B cell (primary cell): ENCODE results near the gene RRBP1. TPM values are rescaled to one million over a fixed set of nuclear protein-coding genes. Genes with fewer than 3 reads are reported as not detected.

Experiments
- ATAC-seq: fragments of 200-7000 bp; cut with Tn5 transposase; one replicate; pipeline ENCODE4 v1.10.0; 2021; ENCODE audit warnings: low read depth, mild to moderate bottlenecking, moderate number of reproducible peaks, moderate library complexity
- CTCF ChIA-PET: fragments of 350-600 bp; sonication (Branson Sonifier 250); formaldehyde crosslinking; loops from one replicate; lab custom pipeline; 2021; ENCODE audit warnings: antibody characterized with exemption, inconsistent platforms; lab: Charles Lee
- POLR2A ChIA-PET: fragments of 350-600 bp; sonication (Branson Sonifier 250); formaldehyde crosslinking; loops from one replicate; lab custom pipeline; 2021; ENCODE audit warnings: antibody characterized with exemption; lab: Charles Lee
- DNase-seq: peaks from one replicate; pipeline ENCODE4 v3.0.0; 2013
- H2AFZ ChIP-seq: 2 replicates; pipeline ENCODE4 v1.6.1; 2012; ENCODE audit warnings: mild to moderate bottlenecking, low read depth, low read length; ENCODE audit not compliant: insufficient read depth, poor library complexity, severe bottlenecking
- H3K27ac ChIP-seq, 2 donors: 1 replicate in 1 of 2; 2 replicates in 1 of 2; pipeline ENCODE4 v1.5.1; 2012 to 2013; ENCODE audit warnings: low read length in 2 of 2, mild to moderate bottlenecking in 2 of 2, moderate library complexity in 1 of 2
- H3K27me3 ChIP-seq, 4 experiments: fragments of 200-600 bp in 1 of 4; sonication (generic) in 1 of 4; replicated peaks in 1 of 4; 1 replicate in 2 of 4; 2 replicates in 2 of 4; pipeline versions ENCODE4 v1.6.1 to v1.7.0; 2013 to 2016; ENCODE audit warnings: low read length in 3 of 4, mild to moderate bottlenecking in 2 of 4, mixed read lengths in 1 of 4, moderate library complexity in 1 of 4; ENCODE audit not compliant: insufficient read depth in 4 of 4, control insufficient read depth in 3 of 4; ENCODE audit errors: control extremely low read depth in 1 of 4
- H3K36me3 ChIP-seq, 2 experiments: replicated peaks in 1 of 2; 1 replicate in 1 of 2; 2 replicates in 1 of 2; pipeline versions ENCODE4 v1.6.1 to v1.7.1; 2013; ENCODE audit warnings: low read length in 1 of 2; ENCODE audit not compliant: insufficient read depth in 2 of 2, control insufficient read depth in 1 of 2; ENCODE audit errors: control extremely low read depth in 1 of 2, extremely low read depth in 1 of 2
- H3K4me1 ChIP-seq, 2 donors: fragments of 200-600 bp in 1 of 2; sonication (generic) in 1 of 2; 1 replicate in 1 of 2; 2 replicates in 1 of 2; pipeline versions ENCODE4 v1.5.1 to v1.6.1; 2013 to 2017; ENCODE audit warnings: low read length in 2 of 2; ENCODE audit not compliant: control insufficient read depth in 2 of 2, insufficient read depth in 2 of 2
- H3K4me2 ChIP-seq: replicated peaks from 2 replicates; pipeline ENCODE3; 2012; ENCODE audit warnings: mild to moderate bottlenecking, low read depth, low read length; ENCODE audit not compliant: poor library complexity, severe bottlenecking
- H3K4me3 ChIP-seq, 5 experiments: fragments of 200-600 bp in 1 of 5; sonication (generic) in 1 of 5; 1 replicate in 3 of 5; 2 replicates in 2 of 5; pipeline versions ENCODE4 v1.5.1 to v1.7.0; 2011 to 2016; ENCODE audit warnings: low read length in 4 of 5, mild to moderate bottlenecking in 4 of 5, low read depth in 2 of 5, control low read depth in 1 of 5, moderate library complexity in 1 of 5; ENCODE audit not compliant: insufficient read depth in 1 of 5; ENCODE audit errors: control extremely low read depth in 1 of 5, extremely low read depth in 1 of 5
- H3K79me2 ChIP-seq: fragments of 200-600 bp; sonication (generic); one replicate; pipeline ENCODE4 v1.6.0; 2016; ENCODE audit warnings: low read length; ENCODE audit not compliant: control insufficient read depth, insufficient read depth
- H3K9ac ChIP-seq: fragments of 200-600 bp; sonication (generic); 2 replicates; pipeline ENCODE4 v1.6.1; 2017; ENCODE audit warnings: mild to moderate bottlenecking, low read length, moderate library complexity
- H3K9me3 ChIP-seq, 3 donors: one replicate each; pipeline versions ENCODE4 v1.6.1 to v1.7.1; 2013; ENCODE audit warnings: low read length in 2 of 3; ENCODE audit not compliant: control insufficient read depth in 2 of 3, insufficient read depth in 1 of 3; ENCODE audit errors: control extremely low read depth in 1 of 3
- H4K20me1 ChIP-seq: 2 replicates; pipeline ENCODE4 v1.6.0; 2012; ENCODE audit warnings: mild to moderate bottlenecking, low read length; ENCODE audit not compliant: insufficient read depth, control insufficient read depth, poor library complexity, severe bottlenecking
- H3K27ac Mint-ChIP-seq: one replicate; pipeline ENCODE4 v1.8.0; 2021; ENCODE audit warnings: mixed read lengths
- H3K27me3 Mint-ChIP-seq: one replicate; pipeline ENCODE4 v1.8.0; 2021; ENCODE audit warnings: mixed read lengths
- H3K4me1 Mint-ChIP-seq: one replicate; pipeline ENCODE4 v1.8.0; 2021; ENCODE audit warnings: mixed read lengths
- H3K4me3 Mint-ChIP-seq: one replicate; pipeline ENCODE4 v1.8.0; 2021; ENCODE audit warnings: mixed read lengths
- H3K9me3 Mint-ChIP-seq: one replicate; pipeline ENCODE4 v1.8.0; 2022; ENCODE audit warnings: mixed read lengths; ENCODE audit not compliant: insufficient read depth
- EZH2 ChIP-seq: IDR thresholded peaks from 2 replicates; pipeline ENCODE4 v1.6.1; 2012; ENCODE audit warnings: borderline replicate concordance, low read depth, mild to moderate bottlenecking, moderate library complexity, low read length; ENCODE audit not compliant: insufficient read depth, poor library complexity, severe bottlenecking
- WGBS: methylation state at CpG from one replicate; pipeline ENCODE4 v1.1.5; 2013; ENCODE audit warnings: missing lambda C conversion rate; ENCODE audit not compliant: insufficient coverage; 5-methylcytosine and 5-hydroxymethylcytosine counted together
- intact Hi-C: fragments of 100-400 bp; cut with micrococcal nuclease; formaldehyde crosslinking; loops from one replicate; pipeline ENCODE4 v1.10.0; 2022
- polyA plus RNA-seq: library from polyadenylated mRNA; depleted of rRNA; stranded (reverse); fragments of >200 nt; gene quantifications from 2 replicates; pipeline ENCODE4 v1.2.3, GENCODE V29; 2012
- total RNA-seq, 2 donors: library from RNA; stranded (reverse); fragments of 120-200 nt in 1 of 2; gene quantifications; 1 replicate in 1 of 2; 2 replicates in 1 of 2; pipeline versions ENCODE4 v1.2.3 to v1.2.4, GENCODE V29; 2013 to 2022
- TF ChIP-seq, protein P1 (sequence below): fragments of 200-600 bp; IDR thresholded peaks from one replicate; pipeline ENCODE4 v1.8.0; 2022; ENCODE audit warnings: antibody characterized with exemption, mild to moderate bottlenecking

Gene RRBP1
- total and polyA plus RNA-seq, 2 donors (not counting 1 experiment from before 2014, with no cell fraction given) = 10.9 to 27.5 TPM

DNA sequence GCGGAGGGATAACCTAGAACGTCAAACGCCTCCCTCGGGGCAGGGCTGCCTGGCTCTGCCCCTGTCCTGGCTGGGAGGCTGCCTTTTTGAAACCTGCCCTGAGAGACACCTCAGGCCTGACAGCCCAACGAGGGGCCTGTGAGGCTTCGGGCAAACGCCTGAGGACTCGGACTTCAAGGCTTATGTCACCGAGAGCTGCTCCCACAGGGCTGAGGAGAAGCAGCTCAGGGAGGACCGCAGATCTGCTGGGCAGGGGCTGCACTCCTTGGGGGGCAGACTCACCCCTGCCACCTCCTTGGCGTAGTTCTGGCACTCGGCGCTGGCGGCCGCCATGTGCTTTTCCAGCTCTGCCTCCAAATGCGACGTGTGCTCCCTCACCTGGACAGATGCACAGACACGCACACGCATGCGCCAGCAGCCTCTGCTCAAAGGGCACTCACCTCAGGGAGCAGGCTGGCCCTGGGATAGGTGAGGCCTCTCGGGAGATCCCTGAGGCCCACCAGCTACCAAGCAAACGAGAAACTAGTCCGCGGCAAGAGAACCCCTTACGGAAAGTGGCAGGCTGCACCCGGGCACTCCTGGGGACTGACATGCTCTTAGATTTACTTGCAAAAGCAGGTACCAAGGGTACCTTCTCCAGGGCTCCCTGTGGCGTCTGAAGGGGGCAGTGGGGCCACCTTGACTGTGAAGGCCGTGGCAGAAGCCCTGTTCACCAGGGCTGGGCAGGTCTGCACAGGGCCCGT is 62.5 kb downstream of the RRBP1 start:
- Mint-ChIP-seq H3K4me3 (no peak overlapping the region), H3K9me3 (no peaks in the 10 kb centered on the region), H3K27me3 (no peaks in the 10 kb centered on the region), H3K27ac (no peak overlapping the region), H3K4me1 (peaks cover 3% of the 10 kb centered on the region)
- Histone ChIP-seq H3K27me3 (no peaks in the 10 kb centered on the region), H3K4me1 (peaks cover 3 to 12% of the 10 kb centered on the region in 2 donors), H3K27ac (no peak overlapping the region), H3K9ac (no peak overlapping the region), H3K9me3 (no peaks in the 10 kb centered on the region), H4K20me1 (no peaks in the 10 kb centered on the region), H3K79me2 (no peaks in the 10 kb centered on the region), H3K36me3 (peaks cover 3 to 10% of the 10 kb centered on the region in 2 experiments), H3K4me3 (no peak overlapping the region), H3K4me2 (no peak overlapping the region), H2AFZ (no peak overlapping the region)
- POLR2A ChIA-PET = no interaction called here
- 88% methylated on average over 29 of the region's 29 CpGs for WGBS
- CTCF ChIA-PET = interaction anchor here (1.0 to 2.9 kb wide), 3 partner anchors 25 to 115 kb away, joined by 3 to 19 read pairs (median 4); no protein-coding TSS in a partner anchor
- DNase-seq (peak; percentile 3), ATAC-seq (no peak)
- intact Hi-C loops = no loop called here
- TF ChIP-seq EZH2 = no peak
- TF ChIP-seq, protein P1, sequence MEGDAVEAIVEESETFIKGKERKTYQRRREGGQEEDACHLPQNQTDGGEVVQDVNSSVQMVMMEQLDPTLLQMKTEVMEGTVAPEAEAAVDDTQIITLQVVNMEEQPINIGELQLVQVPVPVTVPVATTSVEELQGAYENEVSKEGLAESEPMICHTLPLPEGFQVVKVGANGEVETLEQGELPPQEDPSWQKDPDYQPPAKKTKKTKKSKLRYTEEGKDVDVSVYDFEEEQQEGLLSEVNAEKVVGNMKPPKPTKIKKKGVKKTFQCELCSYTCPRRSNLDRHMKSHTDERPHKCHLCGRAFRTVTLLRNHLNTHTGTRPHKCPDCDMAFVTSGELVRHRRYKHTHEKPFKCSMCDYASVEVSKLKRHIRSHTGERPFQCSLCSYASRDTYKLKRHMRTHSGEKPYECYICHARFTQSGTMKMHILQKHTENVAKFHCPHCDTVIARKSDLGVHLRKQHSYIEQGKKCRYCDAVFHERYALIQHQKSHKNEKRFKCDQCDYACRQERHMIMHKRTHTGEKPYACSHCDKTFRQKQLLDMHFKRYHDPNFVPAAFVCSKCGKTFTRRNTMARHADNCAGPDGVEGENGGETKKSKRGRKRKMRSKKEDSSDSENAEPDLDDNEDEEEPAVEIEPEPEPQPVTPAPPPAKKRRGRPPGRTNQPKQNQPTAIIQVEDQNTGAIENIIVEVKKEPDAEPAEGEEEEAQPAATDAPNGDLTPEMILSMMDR = no peak

DNA sequence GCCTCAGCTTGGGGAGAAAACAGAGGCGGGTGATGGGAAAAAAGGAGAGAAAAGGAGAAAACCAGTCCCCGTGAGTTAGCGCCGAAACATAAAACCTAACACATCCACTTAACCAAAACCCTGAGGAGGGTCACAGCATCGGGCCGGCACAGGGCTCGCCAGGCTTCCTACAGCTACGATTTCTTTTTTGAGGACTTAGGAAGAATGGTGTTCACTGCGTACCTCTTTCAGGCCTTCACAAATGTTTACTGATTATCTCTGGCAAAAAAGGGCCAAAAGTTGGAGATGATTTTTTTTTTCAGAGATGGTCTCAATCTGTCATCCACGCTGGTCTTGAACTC is 63.4 kb downstream of the RRBP1 start:
- no peak overlapping the region for H2AFZ ChIP-seq
- no peak overlapping the region for H3K4me3 ChIP-seq
- no peak for DNase-seq
- WGBS = 83% methylated on average over 1 of the region's 10 CpGs
- intact Hi-C loops = no loop called here
- TF ChIP-seq, protein P1 = no peak
- TF ChIP-seq EZH2 = no peak
- Mint-ChIP-seq H3K4me3 (no peak overlapping the region), H3K9me3 (no peaks in the 10 kb centered on the region), H3K4me1 (peaks cover 3% of the 10 kb centered on the region), H3K27ac (no peak overlapping the region), H3K27me3 (no peaks in the 10 kb centered on the region)
- ChIA-PET POLR2A (no interaction called here), CTCF (interaction anchor here (0.6 to 2.9 kb wide), 5 partner anchors 28 to 277 kb away, joined by 3 to 19 read pairs (median 3); no protein-coding TSS in a partner anchor)
- H3K9ac ChIP-seq = no peak overlapping the region
- no peaks in the 10 kb centered on the region for H3K27me3 ChIP-seq
- no peak overlapping the region for H3K27ac ChIP-seq
- H3K4me1 ChIP-seq = peaks cover 3 to 12% of the 10 kb centered on the region in 2 donors
- H3K9me3 ChIP-seq = no peaks in the 10 kb centered on the region
- no peaks in the 10 kb centered on the region for H4K20me1 ChIP-seq
- H3K79me2 ChIP-seq = no peaks in the 10 kb centered on the region
- no peak overlapping the region for H3K4me2 ChIP-seq
- peaks cover 0 to 10% of the 10 kb centered on the region in 2 experiments for H3K36me3 ChIP-seq
- ATAC-seq = no peak
